ENCODE results near the gene CHST10.
"Not testable (repeated sequence)": the region's sequence is repeated elsewhere in the genome, so short reads cannot be mapped to it uniquely, and the experiment has no call there.

CHST10 gene

DNA sequence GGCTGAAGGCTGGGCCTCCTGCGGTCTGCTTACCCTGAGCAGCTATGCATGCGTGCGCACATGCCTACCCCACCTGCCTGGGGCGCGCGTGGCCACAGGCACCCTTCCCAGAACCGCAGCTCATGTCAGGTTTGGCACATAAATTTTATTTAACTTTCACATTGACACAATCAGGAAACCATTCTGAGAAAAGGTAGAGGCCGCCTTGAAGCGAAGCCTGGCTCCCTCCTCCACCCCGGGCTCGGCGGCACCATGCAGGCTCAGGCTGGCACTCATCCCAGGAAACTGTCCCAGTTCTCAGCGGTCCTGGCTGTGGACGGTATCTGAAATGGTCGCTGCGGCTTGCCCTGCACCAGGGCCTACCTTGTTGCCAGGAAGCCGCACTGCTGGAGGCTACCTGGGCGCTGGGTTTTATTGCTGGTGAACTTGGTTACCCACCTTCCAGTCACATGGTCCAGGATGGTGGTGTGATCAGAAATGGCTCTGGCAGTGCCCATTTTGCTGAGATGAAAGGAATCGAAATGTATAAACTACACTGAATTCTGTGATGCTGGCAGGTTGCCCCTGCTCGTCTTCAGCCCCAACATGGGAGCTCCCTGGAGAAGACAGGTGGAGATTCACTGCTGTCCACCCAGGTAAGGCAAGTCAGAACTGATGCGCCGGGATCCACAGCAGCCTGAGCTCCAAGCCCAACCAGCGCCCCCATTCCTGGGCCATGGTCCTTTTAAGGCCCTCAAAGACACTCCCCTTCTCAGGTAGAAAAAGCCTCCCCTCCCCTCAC lies 25.5 kb downstream of the CHST10 start:
- DNase-seq: no peak

DNA sequence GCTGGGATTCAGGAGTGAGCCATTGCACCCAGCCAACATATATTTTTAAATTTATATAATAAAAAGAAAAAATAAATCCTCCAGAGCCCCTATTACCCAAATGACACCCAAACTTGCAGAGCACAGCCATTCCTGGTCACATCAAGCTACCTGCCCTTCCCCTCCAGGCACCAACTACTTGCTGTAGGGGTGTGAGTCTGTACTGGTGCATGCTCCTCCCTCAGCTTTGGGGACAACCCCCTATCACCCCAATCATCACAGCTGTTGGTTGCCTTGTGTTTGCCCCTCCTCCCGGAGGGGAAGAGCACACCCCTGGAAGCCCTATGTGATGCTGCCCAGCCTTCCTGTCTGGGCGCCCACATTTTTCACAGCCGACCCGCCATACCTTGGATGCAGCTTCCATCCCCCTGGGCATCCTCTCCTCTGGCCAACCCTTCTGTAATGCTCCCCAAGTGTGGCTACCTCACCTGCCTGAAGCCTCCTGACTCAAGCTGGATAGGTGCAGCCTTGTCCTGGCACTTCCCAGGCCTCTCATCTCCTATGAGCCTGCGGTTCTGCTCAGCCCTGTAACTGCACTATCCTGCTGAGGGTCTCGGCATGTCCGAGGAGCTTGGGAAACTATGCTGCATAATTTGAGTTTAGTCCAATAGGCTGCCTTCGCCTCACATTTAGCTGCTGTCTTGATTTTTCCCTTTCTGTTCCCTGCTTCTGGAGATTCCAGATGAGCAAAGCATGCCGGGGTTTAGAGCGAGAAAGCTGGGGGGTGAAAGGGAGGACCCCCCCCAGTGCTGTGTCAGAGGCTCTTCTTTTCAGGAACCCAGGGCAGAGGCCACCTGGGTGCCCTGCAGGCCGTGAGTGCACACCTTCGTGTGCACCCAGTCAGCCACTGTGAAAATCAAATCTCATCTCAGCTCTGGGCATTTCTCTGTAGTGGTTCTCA lies 27.2 kb downstream of the CHST10 start:
- DNase-seq: no peak

DNA sequence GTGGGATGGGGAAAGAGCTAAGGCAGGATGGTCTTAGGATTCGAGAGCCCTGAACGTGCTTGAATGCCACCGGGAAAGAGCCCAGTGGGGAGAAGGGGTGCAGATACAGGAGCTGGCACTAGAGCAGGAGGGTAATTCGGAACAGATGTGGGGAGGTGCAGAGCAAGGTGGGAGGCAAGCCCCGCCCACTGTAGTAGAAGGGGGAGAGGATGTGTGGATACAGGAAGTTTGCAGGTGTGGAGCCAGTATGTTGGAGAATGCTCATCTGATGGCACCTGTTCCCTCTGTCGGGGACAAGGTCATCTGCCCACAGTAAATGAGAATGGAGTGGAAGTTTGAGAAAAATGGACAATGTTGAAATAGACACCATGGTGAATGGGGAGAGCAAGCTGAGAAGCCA lies 28.8 kb downstream of the CHST10 start:
- no peak for DNase-seq

DNA sequence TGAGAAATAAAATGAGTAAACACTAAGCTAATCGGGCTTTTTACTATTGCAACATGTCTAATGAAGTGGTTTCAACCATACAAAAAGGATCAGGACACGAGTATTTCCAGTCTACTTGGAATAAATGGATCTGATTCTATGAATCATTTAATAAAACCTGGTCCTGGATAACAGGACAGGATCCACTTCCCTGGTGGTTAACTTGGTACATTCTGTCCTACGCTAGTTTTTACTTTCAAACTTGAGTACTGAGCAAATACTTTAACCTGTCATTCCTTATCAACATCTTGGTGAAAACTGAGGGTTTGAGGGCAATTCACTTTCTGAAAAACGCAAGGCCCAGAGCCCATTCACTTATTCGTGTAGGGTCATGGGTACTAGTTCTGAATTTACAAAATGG lies 33.5 kb downstream of the CHST10 start:
- DNase-seq: no peak

DNA sequence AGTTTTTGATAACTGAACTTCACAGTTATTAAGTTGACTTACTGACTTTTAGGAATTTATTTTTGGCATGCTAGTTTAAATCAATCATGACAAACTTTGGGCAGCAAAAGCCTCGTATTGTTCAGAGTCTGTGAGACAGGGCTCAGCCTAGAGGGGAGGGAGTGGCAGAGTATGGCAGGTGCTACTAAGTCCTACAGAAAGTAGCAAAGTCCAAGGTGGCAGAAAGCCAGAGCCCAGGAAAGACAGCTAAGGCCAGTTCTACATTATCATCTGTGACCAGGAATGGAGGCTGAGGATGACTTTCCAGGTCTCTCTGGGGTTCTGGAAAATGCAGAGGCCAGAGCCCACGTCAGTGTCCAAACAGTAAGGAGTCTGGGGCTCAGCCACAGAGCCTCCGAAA lies 34.2 kb downstream of the CHST10 start:
- no peak for DNase-seq

DNA sequence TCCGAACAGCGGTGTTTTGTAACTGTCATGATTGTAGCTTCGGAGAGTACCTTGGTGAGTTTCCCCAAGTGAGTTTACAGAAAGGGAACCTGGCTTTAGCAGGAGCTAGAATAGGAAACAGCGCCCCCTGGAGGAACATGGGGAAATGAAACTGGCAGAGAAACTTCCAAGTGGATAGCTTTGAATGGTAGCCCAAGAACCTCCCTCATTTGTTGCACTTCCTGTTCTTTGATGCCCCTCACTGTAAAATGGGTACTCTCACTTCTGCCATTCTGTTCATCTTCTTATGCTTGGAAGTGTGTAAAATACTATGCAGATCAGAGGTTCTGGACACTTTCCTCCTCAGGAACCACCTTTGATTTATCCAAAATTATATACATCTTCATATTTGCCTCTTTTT lies 36.2 kb downstream of the CHST10 start:
- DNase-seq: peak; percentile 39

DNA sequence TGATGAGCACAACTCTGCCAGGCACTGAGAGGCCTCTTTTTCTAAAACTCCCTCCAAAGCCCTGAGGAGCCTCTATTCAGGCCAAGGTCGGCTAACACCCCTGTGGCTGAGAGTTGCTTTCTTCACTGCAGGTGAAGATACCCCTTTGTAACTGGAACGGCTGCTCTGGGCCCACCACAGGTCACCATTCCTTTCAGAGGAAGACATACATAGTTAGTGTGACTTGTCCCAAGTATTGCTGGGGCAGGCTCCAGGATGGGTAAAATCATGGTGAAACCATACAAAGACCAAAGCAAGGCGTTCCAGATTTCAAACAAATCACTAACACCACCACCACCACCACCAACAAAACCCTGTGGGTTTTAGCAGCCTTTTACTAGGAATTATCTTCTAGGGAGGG lies 36.8 kb downstream of the CHST10 start:
- no peak for DNase-seq

DNA sequence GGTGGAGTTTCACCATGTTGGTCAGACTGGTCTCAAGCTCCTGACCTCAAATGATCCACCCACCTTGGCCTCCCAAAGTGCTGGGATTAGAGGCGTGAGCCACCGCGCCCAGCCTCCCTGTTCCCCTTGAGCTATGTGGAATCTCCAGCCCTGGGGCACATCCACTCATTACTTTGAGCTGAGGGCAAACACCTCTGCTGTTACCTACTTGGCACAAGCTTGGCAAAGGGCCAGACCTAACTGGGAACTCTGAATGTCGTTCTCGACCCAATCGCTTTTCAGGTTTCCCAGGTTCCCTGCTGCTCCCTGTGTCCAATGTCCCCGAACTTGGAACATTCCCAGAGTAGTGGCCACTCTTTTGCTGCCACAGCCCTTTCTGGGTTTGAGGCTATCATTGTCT lies 40.6 kb downstream of the CHST10 start:
- no peak for DNase-seq

DNA sequence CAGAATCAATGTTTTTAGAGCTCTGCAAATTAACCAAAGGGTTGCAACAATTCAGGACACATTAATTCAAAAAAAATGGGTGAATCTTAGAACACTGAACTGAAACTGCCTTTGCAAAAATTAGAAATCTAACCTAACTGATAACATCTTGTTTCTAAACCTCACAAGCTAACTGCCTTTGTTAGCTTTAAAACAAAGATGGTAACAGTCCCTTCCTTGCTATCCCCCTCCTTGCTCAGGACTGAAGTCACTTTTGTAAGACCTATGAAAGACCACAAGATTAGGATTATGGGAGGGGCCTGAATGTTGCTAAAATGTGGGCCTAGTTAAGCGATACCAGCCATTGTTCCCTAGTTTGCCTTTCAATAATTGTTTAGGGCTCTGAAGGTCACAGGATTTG lies 50.3 kb downstream of the CHST10 start:
- no peak for DNase-seq

DNA sequence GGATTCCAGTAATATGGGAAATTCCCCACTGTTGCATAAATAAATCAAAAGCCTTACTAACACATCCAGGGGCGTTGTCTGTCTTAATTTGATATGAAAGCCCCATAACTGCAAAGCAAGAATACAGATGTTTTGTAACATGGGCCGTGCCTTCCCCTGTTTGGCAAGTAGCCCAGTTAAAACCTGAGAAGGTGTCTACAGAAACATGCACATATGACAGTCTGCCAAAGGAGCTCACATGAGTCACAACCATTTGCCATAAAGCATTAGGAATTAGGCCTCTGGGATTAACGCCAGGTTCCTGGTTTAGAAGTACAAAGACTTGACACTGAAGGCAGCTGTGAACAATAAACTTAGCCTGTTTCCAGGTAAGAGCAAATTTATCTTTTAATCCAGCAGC lies 52.0 kb downstream of the CHST10 start:
- peak; percentile 97 for DNase-seq

DNA sequence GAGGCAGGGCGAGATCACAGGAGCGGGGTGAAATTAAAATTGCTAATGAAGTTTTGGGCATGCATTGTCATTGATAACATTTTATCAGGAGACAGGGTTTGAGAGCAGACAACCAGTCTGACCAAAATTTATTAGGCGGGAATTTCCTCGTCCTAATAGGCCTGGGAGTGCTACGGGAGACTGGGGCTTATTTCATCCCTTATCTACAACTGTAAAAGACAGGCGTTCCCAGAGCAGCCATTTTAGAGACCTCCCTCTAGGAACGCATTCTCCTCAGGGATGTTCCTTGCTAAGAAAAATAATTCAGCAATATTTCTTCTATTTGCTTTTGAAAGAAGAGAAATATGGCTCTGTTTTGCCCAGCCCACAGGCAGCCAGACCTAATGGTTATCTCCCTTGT lies 55.2 kb downstream of the CHST10 start:
- not testable (repeated sequence) for DNase-seq

DNA sequence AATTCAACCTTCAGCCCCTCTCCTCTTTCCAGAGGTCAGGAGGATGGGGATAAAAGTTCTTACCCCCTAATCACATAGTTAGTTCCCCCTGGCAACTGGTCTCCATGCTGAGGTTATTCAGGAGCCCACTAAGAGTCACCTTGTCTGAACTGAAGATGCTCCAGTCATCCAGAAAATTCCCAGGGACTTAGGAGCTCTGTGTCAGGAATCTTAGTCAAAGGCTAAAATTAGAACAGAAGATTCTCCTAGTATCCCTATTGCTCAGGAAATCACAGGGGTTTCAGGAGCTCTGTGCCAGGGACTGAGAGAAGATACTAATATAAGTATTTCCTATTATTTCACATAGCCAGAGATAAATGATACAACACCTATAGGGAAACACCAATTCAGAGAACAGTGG lies 57.9 kb downstream of the CHST10 start:
- DNase-seq: no peak

DNA sequence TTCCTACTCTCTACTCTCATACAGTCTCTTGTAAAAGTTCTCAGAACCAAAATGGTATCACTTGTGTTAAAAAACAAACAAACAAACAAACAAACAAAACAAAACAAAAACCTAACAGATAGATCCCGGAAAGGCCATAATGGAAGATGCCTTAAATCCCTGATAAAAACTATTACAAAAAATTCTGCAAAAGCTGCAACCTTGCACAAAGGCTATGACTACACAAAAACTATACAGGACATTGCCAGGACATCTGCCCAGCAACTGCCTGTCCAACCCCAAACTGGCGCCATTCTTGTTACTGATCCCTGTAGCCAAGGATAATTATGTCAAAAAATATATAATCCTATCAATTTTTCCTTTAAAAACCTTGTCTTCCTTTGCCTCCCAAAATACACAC lies 58.9 kb downstream of the CHST10 start:
- DNase-seq: no peak

DNA sequence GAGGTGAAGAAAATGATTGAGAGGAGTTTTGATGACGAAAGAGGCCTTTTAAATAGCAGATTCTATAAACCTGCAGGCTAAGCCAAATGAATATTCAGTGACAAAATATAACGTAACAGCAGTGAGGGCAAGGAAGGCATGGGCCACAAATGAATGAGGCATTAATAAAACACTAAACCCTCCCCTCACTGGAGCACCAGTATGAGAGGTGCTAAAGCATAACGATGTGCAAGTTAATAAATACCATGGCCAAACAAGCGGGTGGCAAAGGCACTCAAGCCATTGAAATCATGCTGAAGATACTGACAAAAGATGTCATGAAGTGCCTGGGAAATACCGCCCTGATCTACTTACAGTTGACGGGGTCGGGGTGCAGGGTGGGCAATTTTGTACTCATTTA lies 64.9 kb downstream of the CHST10 start:
- no peak for DNase-seq

DNA sequence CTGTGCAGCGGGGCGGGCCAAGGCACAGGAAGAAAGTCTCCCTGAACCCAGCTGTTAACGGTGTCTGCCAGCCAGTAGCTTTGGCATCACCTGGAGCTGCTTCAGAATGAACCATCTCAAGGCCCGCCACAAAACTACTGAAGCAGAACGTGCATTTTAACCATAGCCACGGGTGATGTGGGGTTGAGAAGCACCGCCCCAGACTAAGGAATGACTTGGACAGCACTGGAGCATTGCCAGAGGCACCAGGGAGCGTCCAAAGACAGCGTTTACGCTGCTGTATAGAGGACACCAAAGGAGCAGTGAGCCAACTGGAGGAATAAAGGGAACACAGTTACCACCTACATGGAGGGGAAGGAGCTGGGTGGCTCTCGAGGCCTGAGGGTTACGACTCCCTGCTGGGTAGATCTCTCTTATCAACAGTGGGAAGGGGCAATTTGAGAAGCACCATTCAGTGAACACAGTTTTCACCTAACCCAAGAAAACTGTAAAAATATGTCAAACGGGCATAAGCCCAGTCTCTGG lies 66.7 kb downstream of the CHST10 start:
- no peak for DNase-seq

DNA sequence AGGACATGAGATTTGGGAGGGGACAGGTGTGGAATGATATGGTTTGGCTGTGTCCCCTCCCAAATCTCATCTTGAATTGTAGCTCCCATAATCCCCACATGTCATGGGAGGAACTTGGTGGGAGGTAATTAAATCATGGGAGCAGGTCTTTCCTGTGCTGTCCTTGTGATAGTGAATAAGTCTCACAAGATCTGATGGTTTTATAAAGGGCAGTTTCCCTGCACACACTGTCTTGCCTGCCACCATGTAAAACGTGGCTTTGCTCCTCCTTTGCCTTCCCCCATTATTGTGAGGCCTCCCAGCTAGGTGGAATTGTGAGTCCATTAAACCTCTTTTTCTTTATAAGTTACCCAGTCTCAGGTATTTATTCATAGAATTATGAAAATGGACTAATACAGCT lies 72.3 kb downstream of the CHST10 start:
- DNase-seq: not testable (repeated sequence)

DNA sequence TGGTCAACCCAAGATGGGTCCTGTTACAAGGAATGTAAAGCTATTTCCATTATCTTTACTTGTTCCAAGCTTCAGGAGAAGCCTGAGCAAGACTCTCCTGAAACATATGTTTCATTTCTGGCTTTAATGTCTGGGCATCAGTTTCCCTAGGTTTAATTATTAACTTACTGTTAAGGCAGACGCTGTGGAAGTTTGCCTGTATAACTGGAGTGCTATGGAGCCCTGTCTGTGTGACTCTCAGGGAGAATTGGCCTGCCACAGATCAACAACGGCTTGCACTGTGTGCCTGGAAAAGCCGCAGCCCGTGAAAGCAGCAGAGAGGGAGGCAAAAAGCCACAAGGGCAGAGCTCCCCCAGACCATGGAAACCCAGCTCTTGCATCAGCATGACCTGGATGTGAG lies 73.0 kb downstream of the CHST10 start:
- no peak for DNase-seq

DNA sequence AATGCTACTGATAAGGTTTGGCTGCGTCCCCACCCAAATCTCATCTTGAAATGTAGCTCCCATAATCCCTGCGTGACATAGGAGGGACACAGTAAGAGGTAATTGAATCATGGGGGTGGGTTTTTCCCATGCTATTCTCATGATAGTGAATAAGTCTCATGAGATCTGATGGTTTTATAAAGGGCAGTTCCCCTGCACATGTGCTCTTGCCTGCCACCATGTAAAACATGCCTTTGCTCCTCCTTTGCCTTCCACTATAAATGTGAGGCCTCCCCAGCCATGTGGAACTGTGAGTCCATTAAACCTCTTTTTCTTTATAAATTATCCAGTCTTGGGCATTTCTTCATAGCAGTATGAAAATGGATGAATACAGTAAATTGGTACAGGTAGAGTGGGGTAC lies 75.0 kb downstream of the CHST10 start:
- not testable (repeated sequence) for DNase-seq

Measured in NCI-H2171 (cell line).